DND-41 (cell line): ENCODE data around the gene RIPOR2.

Experiments used
- ATAC-seq: fragments of 200-7000 bp; cut with Tn5 transposase; 3 replicates; pipeline ENCODE4 v1.9.1; 2021; ENCODE audit warnings: low read depth; ENCODE audit not compliant: insufficient read depth
- DNase-seq: peaks from one replicate; pipeline ENCODE4 v3.0.0-alpha.2; 2020
- H2AFZ ChIP-seq: 2 replicates; pipeline ENCODE4 v1.6.0; 2012; ENCODE audit warnings: low read depth, low read length
- H3K27ac ChIP-seq: 2 replicates; pipeline ENCODE4 v1.5.1; 2012; ENCODE audit warnings: low read length, inconsistent platforms
- H3K27me3 ChIP-seq: fragments of 200-600 bp; sonication (generic); 2 replicates; pipeline ENCODE4 v1.6.0; 2012; ENCODE audit warnings: low read length, mild to moderate bottlenecking, inconsistent platforms; ENCODE audit not compliant: insufficient read depth, poor library complexity
- H3K36me3 ChIP-seq: 2 replicates; pipeline ENCODE4 v1.5.1; 2012; ENCODE audit warnings: low read length, inconsistent platforms; ENCODE audit not compliant: insufficient read depth
- H3K4me1 ChIP-seq: 2 replicates; pipeline ENCODE4 v1.5.1; 2012; ENCODE audit warnings: mild to moderate bottlenecking, low read length; ENCODE audit not compliant: insufficient read depth
- H3K4me2 ChIP-seq: 2 replicates; pipeline ENCODE4 v1.6.0; 2012; ENCODE audit warnings: mild to moderate bottlenecking, moderate library complexity, low read length, inconsistent platforms; ENCODE audit not compliant: insufficient read depth
- H3K4me3 ChIP-seq, 2 experiments: fragments of 200-600 bp in 1 of 2; shearing (Covaris generic) in 1 of 2; 2 replicates each; pipeline ENCODE4 v1.5.1; 2012 to 2016; ENCODE audit warnings: inconsistent platforms in 2 of 2, low read length in 2 of 2, mild to moderate bottlenecking in 2 of 2, low read depth in 1 of 2, moderate library complexity in 1 of 2
- H3K79me2 ChIP-seq: 2 replicates; pipeline ENCODE4 v1.6.0; 2012; ENCODE audit warnings: low read length, inconsistent platforms; ENCODE audit not compliant: insufficient read depth
- H3K9ac ChIP-seq: 2 replicates; pipeline ENCODE4 v1.6.0; 2012; ENCODE audit warnings: low read depth, mild to moderate bottlenecking, inconsistent platforms, low read length, moderate library complexity
- H3K9me3 ChIP-seq: 2 replicates; pipeline ENCODE4 v1.5.1; 2012; ENCODE audit warnings: low read length, moderate library complexity, mild to moderate bottlenecking, inconsistent platforms; ENCODE audit not compliant: insufficient read depth, severe bottlenecking
- H4K20me1 ChIP-seq: 2 replicates; pipeline ENCODE4 v1.6.0; 2012; ENCODE audit warnings: low read length; ENCODE audit not compliant: insufficient read depth
- CTCF ChIP-seq: IDR thresholded peaks from 2 replicates; pipeline ENCODE4 v1.5.1; 2012; ENCODE audit warnings: borderline replicate concordance, low read length, moderate library complexity, mild to moderate bottlenecking; ENCODE audit not compliant: poor library complexity, severe bottlenecking; ENCODE audit errors: extremely low read depth
- EZH2 ChIP-seq: IDR thresholded peaks from 3 replicates; pipeline ENCODE4 v1.6.1; 2012; ENCODE audit warnings: borderline replicate concordance, low read depth, mild to moderate bottlenecking, moderate library complexity, low read length, inconsistent platforms; ENCODE audit not compliant: severe bottlenecking

RIPOR2 gene

GRCh38 chr6:24836109-24836508 is 99.7 kb downstream of the RIPOR2 start:
- no peaks in the 10 kb centered on the region for H3K4me1 ChIP-seq
- no peaks in the 10 kb centered on the region for H3K9me3 ChIP-seq
- H3K27ac ChIP-seq, result no peak overlapping the region
- no peak overlapping the region for H2AFZ ChIP-seq
- ATAC-seq, result no peak
- H3K79me2 ChIP-seq, result no peaks in the 10 kb centered on the region
- no peak for DNase-seq
- TF ChIP-seq CTCF (no peak), EZH2 (no peak)
- H3K27me3 ChIP-seq, result no peaks in the 10 kb centered on the region
- no peak overlapping the region for H3K9ac ChIP-seq
- no peaks in the 10 kb centered on the region for H4K20me1 ChIP-seq
- H3K36me3 ChIP-seq, result peaks cover 19% of the 10 kb centered on the region
- no peak overlapping the region for H3K4me2 ChIP-seq
- H3K4me3 ChIP-seq, result no peak overlapping the region

DNA sequence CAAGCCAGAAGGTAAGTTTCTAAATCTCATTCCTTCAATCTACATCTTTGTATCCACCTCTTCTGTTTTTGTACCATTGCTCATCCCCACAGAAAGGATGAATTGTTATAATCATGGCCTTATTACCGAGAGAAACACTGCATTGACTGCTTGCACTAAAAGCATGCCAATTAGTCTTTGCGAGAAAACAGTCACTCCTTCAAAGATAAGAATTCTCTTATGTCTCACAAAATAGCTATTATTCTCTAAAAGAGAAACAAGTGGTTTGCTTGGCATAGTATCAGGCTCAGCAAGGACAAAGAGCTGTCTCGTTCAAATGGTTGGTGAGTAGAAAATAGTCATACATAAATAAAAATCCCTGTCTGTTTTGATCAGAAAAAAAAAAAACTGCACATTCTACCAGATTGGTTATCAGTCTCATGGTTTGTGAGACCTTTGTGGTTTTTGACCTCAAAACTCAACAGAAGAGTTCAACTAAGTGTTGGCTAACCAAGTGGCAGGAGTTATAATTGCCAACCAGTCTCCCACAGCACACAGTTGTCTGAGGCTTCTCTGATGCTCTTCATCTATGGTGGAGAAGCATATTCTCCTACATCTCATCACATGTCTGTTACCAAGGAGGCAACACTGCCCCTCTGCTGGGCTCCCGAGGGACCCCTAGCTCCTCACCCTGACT is 101.9 kb downstream of the RIPOR2 start:
- Histone ChIP-seq H3K4me2 (no peak overlapping the region), H3K4me1 (no peaks in the 10 kb centered on the region), H3K27me3 (no peaks in the 10 kb centered on the region), H3K9me3 (no peaks in the 10 kb centered on the region), H3K36me3 (peaks cover 17% of the 10 kb centered on the region), H3K79me2 (no peaks in the 10 kb centered on the region), H3K27ac (no peak overlapping the region), H4K20me1 (no peaks in the 10 kb centered on the region), H2AFZ (no peak overlapping the region), H3K9ac (no peak overlapping the region), H3K4me3 (no peak overlapping the region)
- ATAC-seq (no peak), DNase-seq (no peak)
- no peak for TF ChIP-seq EZH2
- TF ChIP-seq CTCF, result no peak

GRCh38 chr6:24832794-24833193 is 103.0 kb downstream of the RIPOR2 start:
- ATAC-seq (no peak), DNase-seq (no peak)
- Histone ChIP-seq H4K20me1 (no peaks in the 10 kb centered on the region), H2AFZ (no peak overlapping the region), H3K4me1 (no peaks in the 10 kb centered on the region), H3K4me2 (no peak overlapping the region), H3K27ac (no peak overlapping the region), H3K79me2 (no peaks in the 10 kb centered on the region), H3K9ac (no peak overlapping the region), H3K4me3 (no peak overlapping the region), H3K27me3 (no peaks in the 10 kb centered on the region), H3K9me3 (no peaks in the 10 kb centered on the region), H3K36me3 (peaks cover 18% of the 10 kb centered on the region)
- no peak for TF ChIP-seq CTCF
- no peak for TF ChIP-seq EZH2
